ENCODE data around the gene ELANE.
"Not testable (repeated sequence)": the region's sequence is repeated elsewhere in the genome, so short reads cannot be mapped to it uniquely, and the experiment has no call there.

Gene ELANE

DNA sequence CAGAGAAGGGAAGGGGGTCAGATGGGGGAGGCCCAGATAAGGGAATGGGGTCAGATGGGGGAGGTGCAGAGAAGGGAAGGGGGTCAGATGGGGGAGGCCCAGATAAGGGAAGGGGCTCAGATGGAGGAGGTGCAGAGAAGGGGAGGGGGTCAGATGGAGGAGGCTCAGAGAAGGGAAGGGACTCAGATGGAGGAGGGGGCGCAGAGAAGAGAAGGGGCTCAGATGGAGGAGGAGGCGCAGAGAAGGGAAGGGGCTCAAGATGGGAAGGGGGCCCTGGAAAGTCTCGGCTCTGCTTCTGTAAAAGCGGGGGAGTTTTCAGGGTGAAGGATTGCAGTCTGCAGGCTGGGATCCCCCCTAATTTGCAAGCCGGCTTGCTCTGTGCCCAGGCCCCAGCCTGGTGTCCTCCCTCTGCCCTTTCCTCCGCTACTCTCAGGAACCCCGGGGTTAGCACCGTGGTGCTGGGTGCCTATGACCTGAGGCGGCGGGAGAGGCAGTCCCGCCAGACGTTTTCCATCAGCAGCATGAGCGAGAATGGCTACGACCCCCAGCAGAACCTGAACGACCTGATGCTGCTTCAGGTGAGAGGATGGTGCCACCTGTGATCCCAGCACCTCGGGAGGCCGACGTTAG lies 22.9 kb upstream of the ELANE start:
- no peaks in the 10 kb centered on the region for H3K9me3 ChIP-seq (replicated peaks; ENCODE audit: low read length)
- no peak overlapping the region for H3K9ac ChIP-seq (ENCODE audit: low read depth, low read length)
- no peaks in the 10 kb centered on the region for H3K36me3 ChIP-seq (ENCODE audit: insufficient read depth, low read length)
- H3K27me3 ChIP-seq (ENCODE audit: control insufficient read depth, insufficient read depth, low read length) = peaks cover 16% of the 10 kb centered on the region
- no peaks in the 10 kb centered on the region for H3K4me1 ChIP-seq (ENCODE audit: control insufficient read depth, insufficient read depth, low read length)
- H3K4me3 ChIP-seq (ENCODE audit: low read length) = no peak overlapping the region
- H3K4me2 ChIP-seq (ENCODE audit: low read length) = no peak overlapping the region

GRCh38 chr19:831407-832369 lies 20.4 kb upstream of the ELANE start:
- no peaks in the 10 kb centered on the region for H3K4me1 ChIP-seq (ENCODE audit: control insufficient read depth, insufficient read depth, low read length)
- H3K4me3 ChIP-seq (ENCODE audit: low read length) = no peak overlapping the region
- H3K9ac ChIP-seq (ENCODE audit: low read depth, low read length) = no peak overlapping the region
- no peak overlapping the region for H3K4me2 ChIP-seq (ENCODE audit: low read length)
- H3K27me3 ChIP-seq (ENCODE audit: control insufficient read depth, insufficient read depth, low read length) = peaks cover 26% of the 10 kb centered on the region
- no peaks in the 10 kb centered on the region for H3K9me3 ChIP-seq (replicated peaks; ENCODE audit: low read length)
- H3K36me3 ChIP-seq (ENCODE audit: insufficient read depth, low read length) = no peaks in the 10 kb centered on the region

DNA sequence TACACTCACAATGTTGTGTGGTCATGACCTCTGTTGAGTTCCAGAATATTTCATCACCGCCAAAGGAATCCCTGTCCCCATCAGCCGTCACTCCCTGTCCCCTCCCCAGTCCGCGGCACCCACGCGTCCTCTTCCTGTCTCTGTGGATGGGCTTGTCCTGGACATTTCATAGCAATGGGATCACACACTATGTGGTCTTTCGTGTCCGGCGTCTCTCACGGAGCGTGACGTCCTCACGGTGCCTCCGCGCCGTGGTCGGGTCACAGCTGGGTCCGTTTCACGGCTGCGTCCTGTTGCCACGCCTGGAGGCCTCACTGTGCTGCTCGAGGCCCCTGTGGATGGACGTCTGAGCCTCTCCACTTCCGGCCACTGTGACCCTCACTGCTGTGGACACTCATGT lies 17.9 kb upstream of the ELANE start:
- no peak overlapping the region for H3K9ac ChIP-seq (ENCODE audit: low read depth, low read length)
- H3K27me3 ChIP-seq (ENCODE audit: control insufficient read depth, insufficient read depth, low read length) = peaks cover 34% of the 10 kb centered on the region
- no peaks in the 10 kb centered on the region for H3K4me1 ChIP-seq (ENCODE audit: control insufficient read depth, insufficient read depth, low read length)
- no peak overlapping the region for H3K4me2 ChIP-seq (ENCODE audit: low read length)
- H3K36me3 ChIP-seq (ENCODE audit: insufficient read depth, low read length) = no peaks in the 10 kb centered on the region
- H3K9me3 ChIP-seq (replicated peaks; ENCODE audit: low read length) = no peaks in the 10 kb centered on the region
- H3K4me3 ChIP-seq (ENCODE audit: low read length) = no peak overlapping the region

GRCh38 chr19:835210-835810 lies 16.8 kb upstream of the ELANE start:
- no peaks in the 10 kb centered on the region for H3K4me1 ChIP-seq (ENCODE audit: control insufficient read depth, insufficient read depth, low read length)
- H3K4me3 ChIP-seq (ENCODE audit: low read length) = no peak overlapping the region
- no peaks in the 10 kb centered on the region for H3K36me3 ChIP-seq (ENCODE audit: insufficient read depth, low read length)
- no peaks in the 10 kb centered on the region for H3K9me3 ChIP-seq (replicated peaks; ENCODE audit: low read length)
- H3K9ac ChIP-seq (ENCODE audit: low read depth, low read length) = no peak overlapping the region
- H3K4me2 ChIP-seq (ENCODE audit: low read length) = no peak overlapping the region
- H3K27me3 ChIP-seq (ENCODE audit: control insufficient read depth, insufficient read depth, low read length) = peaks cover 33% of the 10 kb centered on the region

DNA sequence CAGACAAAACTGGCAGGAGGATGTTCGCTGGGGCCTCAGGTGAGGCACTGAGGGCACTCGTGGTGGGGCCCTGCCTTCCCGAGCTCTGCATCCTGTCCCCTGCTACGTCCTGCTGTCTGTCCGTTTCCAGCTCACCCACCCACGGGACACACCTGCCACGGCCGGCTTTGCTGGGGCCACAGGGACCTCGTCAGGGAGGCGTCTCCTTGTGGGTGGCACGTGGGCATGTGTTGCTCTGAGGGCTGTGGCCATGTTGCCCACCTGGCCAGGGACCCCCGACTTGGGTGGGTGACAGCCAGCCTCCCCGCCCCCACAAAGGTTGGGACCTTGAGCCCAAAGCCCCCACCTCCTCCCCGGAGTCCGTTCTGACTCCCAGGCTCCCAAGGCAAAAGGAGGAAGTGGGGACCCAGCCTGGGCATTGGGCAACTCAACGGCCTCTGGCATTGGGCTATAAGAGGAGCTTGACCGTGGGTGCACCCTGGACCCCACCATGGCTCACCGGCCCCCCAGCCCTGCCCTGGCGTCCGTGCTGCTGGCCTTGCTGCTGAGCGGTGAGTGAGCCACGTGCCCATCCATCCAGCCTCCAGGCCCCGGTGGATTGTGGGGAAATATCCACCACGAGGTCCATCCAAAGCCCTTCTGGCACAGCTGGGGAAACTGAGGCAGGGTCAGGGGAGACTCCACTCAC lies 11.4 kb upstream of the ELANE start, which contains the start of gene PRTN3:
Gene PRTN3, plus strand, starts transcription at position 481 of the 688 bp plus-strand sequence. Its CDS starts 10 bp downstream, at position 491.
- Histone ChIP-seq H3K4me2 (ENCODE audit: low read length) (no peak within 1 kb of the TSS), H3K36me3 (ENCODE audit: insufficient read depth, low read length) (no peaks in the 10 kb centered on the region), H3K4me1 (ENCODE audit: control insufficient read depth, insufficient read depth, low read length) (peaks cover 8% of the 10 kb centered on the region), H3K9me3 (replicated peaks; ENCODE audit: low read length) (no peaks in the 10 kb centered on the region), H3K4me3 (ENCODE audit: low read length) (no peak within 1 kb of the TSS), H3K27me3 (ENCODE audit: control insufficient read depth, insufficient read depth, low read length) (peaks cover 41% of the 10 kb centered on the region), H3K9ac (ENCODE audit: low read depth, low read length) (no peak within 1 kb of the TSS)

GRCh38 chr19:842802-843179 lies 9.3 kb upstream of the ELANE start:
- not testable (repeated sequence) for H3K4me1 ChIP-seq (ENCODE audit: control insufficient read depth, insufficient read depth, low read length); H3K9ac ChIP-seq (ENCODE audit: low read depth, low read length); H3K9me3 ChIP-seq (replicated peaks; ENCODE audit: low read length); H3K4me3 ChIP-seq (ENCODE audit: low read length); H3K36me3 ChIP-seq (ENCODE audit: insufficient read depth, low read length); H3K4me2 ChIP-seq (ENCODE audit: low read length)
- H3K27me3 ChIP-seq (ENCODE audit: control insufficient read depth, insufficient read depth, low read length) = peaks cover 49% of the 10 kb centered on the region

DNA sequence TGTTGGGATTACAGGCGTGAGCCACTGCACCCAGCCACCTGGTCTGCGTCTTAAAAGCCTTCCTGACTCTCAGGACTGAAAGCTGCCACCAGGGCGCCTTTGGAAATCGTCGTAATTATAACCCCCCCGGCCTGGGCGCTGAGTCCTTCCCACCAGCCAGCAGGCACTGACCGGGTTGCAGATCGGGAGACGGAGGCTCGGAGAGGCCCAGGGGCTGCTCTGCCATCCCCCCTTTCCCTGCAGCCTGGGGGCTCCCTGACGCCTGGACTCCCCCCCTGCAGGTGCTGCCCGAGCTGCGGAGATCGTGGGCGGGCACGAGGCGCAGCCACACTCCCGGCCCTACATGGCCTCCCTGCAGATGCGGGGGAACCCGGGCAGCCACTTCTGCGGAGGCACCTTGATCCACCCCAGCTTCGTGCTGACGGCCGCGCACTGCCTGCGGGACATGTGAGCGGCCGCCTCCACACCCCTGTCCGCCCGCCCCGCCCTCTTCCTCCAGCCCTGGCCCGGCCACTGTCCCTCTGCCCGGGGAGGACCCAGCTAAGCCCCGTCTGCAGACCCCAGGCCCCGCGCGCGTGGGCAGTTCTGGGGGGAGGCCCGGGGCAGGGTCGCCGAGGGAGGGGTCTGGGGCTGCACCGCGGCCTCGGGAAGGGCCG lies 8.8 kb upstream of the ELANE start:
- H3K4me1 ChIP-seq (ENCODE audit: control insufficient read depth, insufficient read depth, low read length) = peaks cover 8% of the 10 kb centered on the region
- H3K9ac ChIP-seq (ENCODE audit: low read depth, low read length) = no peak overlapping the region
- H3K4me3 ChIP-seq (ENCODE audit: low read length) = no peak overlapping the region
- H3K36me3 ChIP-seq (ENCODE audit: insufficient read depth, low read length) = no peaks in the 10 kb centered on the region
- H3K9me3 ChIP-seq (replicated peaks; ENCODE audit: low read length) = no peaks in the 10 kb centered on the region
- H3K27me3 ChIP-seq (ENCODE audit: control insufficient read depth, insufficient read depth, low read length) = peaks cover 54% of the 10 kb centered on the region
- peak overlapping the region; percentile 25 for H3K4me2 ChIP-seq (ENCODE audit: low read length)

GRCh38 chr19:843836-844545 lies 8.1 kb upstream of the ELANE start:
- no peak overlapping the region for H3K9ac ChIP-seq (ENCODE audit: low read depth, low read length)
- no peaks in the 10 kb centered on the region for H3K36me3 ChIP-seq (ENCODE audit: insufficient read depth, low read length)
- no peak overlapping the region for H3K4me3 ChIP-seq (ENCODE audit: low read length)
- H3K9me3 ChIP-seq (replicated peaks; ENCODE audit: low read length) = no peaks in the 10 kb centered on the region
- peaks cover 8% of the 10 kb centered on the region for H3K4me1 ChIP-seq (ENCODE audit: control insufficient read depth, insufficient read depth, low read length)
- H3K4me2 ChIP-seq (ENCODE audit: low read length) = peak overlapping the region; percentile 25
- H3K27me3 ChIP-seq (ENCODE audit: control insufficient read depth, insufficient read depth, low read length) = peaks cover 56% of the 10 kb centered on the region

DNA sequence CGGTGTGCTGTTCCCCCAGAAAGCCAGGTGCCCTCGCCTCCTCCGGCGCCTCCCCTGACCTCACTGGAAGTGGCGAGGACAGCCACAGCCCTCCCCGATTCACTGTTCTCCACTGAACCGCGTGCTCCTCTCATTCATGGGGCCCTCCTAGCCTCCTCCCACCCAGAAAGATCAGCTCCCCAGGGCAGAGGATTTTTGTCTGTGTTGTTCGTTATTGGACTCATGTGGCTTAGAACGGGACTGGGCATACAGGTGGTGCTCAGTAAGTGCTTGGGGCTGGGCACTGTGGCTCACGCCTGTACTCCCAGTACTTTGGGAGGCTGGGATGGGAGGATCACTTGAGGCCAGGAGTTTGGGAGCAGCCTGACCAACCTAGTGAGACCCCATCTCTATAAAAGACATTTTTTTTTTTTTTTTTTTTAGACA lies 7.5 kb upstream of the ELANE start:
- H3K4me1 ChIP-seq (ENCODE audit: control insufficient read depth, insufficient read depth, low read length) = peaks cover 8% of the 10 kb centered on the region
- H3K36me3 ChIP-seq (ENCODE audit: insufficient read depth, low read length) = no peaks in the 10 kb centered on the region
- H3K4me3 ChIP-seq (ENCODE audit: low read length) = no peak overlapping the region
- H3K4me2 ChIP-seq (ENCODE audit: low read length) = no peak overlapping the region
- H3K9ac ChIP-seq (ENCODE audit: low read depth, low read length) = no peak overlapping the region
- H3K9me3 ChIP-seq (replicated peaks; ENCODE audit: low read length) = no peaks in the 10 kb centered on the region
- peaks cover 55% of the 10 kb centered on the region for H3K27me3 ChIP-seq (ENCODE audit: control insufficient read depth, insufficient read depth, low read length)

- H3K4me1 ChIP-seq (ENCODE audit: control insufficient read depth, insufficient read depth, low read length) = peaks cover 15% of the 10 kb centered on the region
- H3K36me3 ChIP-seq (ENCODE audit: insufficient read depth, low read length) = no peaks in the 10 kb centered on the region
- peaks cover 53% of the 10 kb centered on the region for H3K27me3 ChIP-seq (ENCODE audit: control insufficient read depth, insufficient read depth, low read length)
- H3K9me3 ChIP-seq (replicated peaks; ENCODE audit: low read length) = no peaks in the 10 kb centered on the region
- H3K4me3 ChIP-seq (ENCODE audit: low read length) = no peak overlapping the region
- H3K4me2 ChIP-seq (ENCODE audit: low read length) = peak overlapping the region; percentile 21
- no peak overlapping the region for H3K9ac ChIP-seq (ENCODE audit: low read depth, low read length)
These were observed 6.2 kb upstream of the ELANE start for GRCh38 chr19:845707-846521.
